HepG2 (cell line): ENCODE results near the gene B4GALT2. TPM values are rescaled to one million over a fixed set of nuclear protein-coding genes. Genes with fewer than 3 reads are reported as not detected.
A peak's percentile ranks its signal among the peaks of the same experiment; 100 is the strongest.

ENCODE experiments used
- ARNTL ChIP-seq: sonication (generic); formaldehyde crosslinking; IDR thresholded peaks from 2 replicates; pipeline ENCODE4 v1.4.0; 2020; ENCODE audit warnings: mild to moderate bottlenecking, missing genetic modification reagents
- CAMTA2 ChIP-seq: sonication (generic); formaldehyde crosslinking; IDR thresholded peaks from 2 replicates; pipeline ENCODE4 v1.4.0; 2020; ENCODE audit warnings: mild to moderate bottlenecking, missing genetic modification reagents, borderline replicate concordance
- CREB3 ChIP-seq: sonication (generic); formaldehyde crosslinking; IDR thresholded peaks from 2 replicates; pipeline ENCODE4 v1.5.0; 2020; ENCODE audit warnings: missing genetic modification reagents
- DNMT3B ChIP-seq: conservative IDR thresholded peaks from 2 replicates; pipeline ENCODE4 v1.6.1; 2016; ENCODE audit warnings: missing biosample characterization, control low read depth
- FOXO4 ChIP-seq: sonication (generic); formaldehyde crosslinking; conservative IDR thresholded peaks from 2 replicates; pipeline ENCODE4 v1.8.1; 2023; ENCODE audit warnings: missing genetic modification reagents
- IKZF4 ChIP-seq: sonication (generic); formaldehyde crosslinking; IDR thresholded peaks from 2 replicates; pipeline ENCODE4 v1.5.1; 2020; ENCODE audit warnings: borderline replicate concordance, mild to moderate bottlenecking, low read depth, missing genetic modification reagents; ENCODE audit errors: not compliant biosample characterization
- IRX3 ChIP-seq: sonication (generic); formaldehyde crosslinking; IDR thresholded peaks from 2 replicates; pipeline ENCODE4 v1.8.1; 2023; ENCODE audit warnings: mild to moderate bottlenecking, low read depth, missing genetic modification reagents, borderline replicate concordance
- KDM5B ChIP-seq: sonication (generic); formaldehyde crosslinking; IDR thresholded peaks from 2 replicates; pipeline ENCODE4 v1.4.0; 2020; ENCODE audit warnings: missing genetic modification reagents, mild to moderate bottlenecking, borderline replicate concordance
- MZF1 ChIP-seq: sonication (generic); formaldehyde crosslinking; IDR thresholded peaks from 2 replicates; pipeline ENCODE4 v1.8.1; 2023; ENCODE audit warnings: mild to moderate bottlenecking, missing genetic modification reagents, borderline replicate concordance
- PPARG ChIP-seq: conservative IDR thresholded peaks from 2 replicates; pipeline ENCODE4 v1.6.1; 2016; ENCODE audit warnings: missing biosample characterization, missing genetic modification reagents
- PRDM15 ChIP-seq: sonication (generic); formaldehyde crosslinking; IDR thresholded peaks from 2 replicates; pipeline ENCODE4 v1.4.0; 2020; ENCODE audit warnings: missing genetic modification reagents
- RNF2 ChIP-seq: fragments of 450-650 bp; conservative IDR thresholded peaks from 2 replicates; pipeline ENCODE4 v1.6.1; 2016; ENCODE audit warnings: low read depth
- SP1 ChIP-seq, 2 experiments: fragments of 450-650 bp in 1 of 2; sonication (generic) in 1 of 2; formaldehyde crosslinking in 1 of 2; IDR thresholded peaks; 2 replicates each; pipeline versions ENCODE4 v1.4.0 to v1.6.1; 2016 to 2020; ENCODE audit warnings: missing genetic modification reagents in 1 of 2
- TEAD2 ChIP-seq: sonication (generic); formaldehyde crosslinking; IDR thresholded peaks from 2 replicates; pipeline ENCODE4 v1.9.0; 2021; ENCODE audit warnings: missing genetic modification reagents
- ZFP82 ChIP-seq: sonication (generic); formaldehyde crosslinking; IDR thresholded peaks from 2 replicates; pipeline ENCODE4 v1.5.1; 2020; ENCODE audit warnings: mild to moderate bottlenecking, missing genetic modification reagents, borderline replicate concordance
- ZKSCAN8 ChIP-seq: IDR thresholded peaks from 2 replicates; pipeline ENCODE4 v1.6.1; 2016; ENCODE audit warnings: borderline replicate concordance, missing genetic modification reagents, missing compliant biosample characterization
- ZMAT3 ChIP-seq: sonication (generic); formaldehyde crosslinking; conservative IDR thresholded peaks from 2 replicates; pipeline ENCODE4 v1.7.0; 2021; ENCODE audit warnings: missing genetic modification reagents
- ZNF160 ChIP-seq: sonication (generic); formaldehyde crosslinking; IDR thresholded peaks from 2 replicates; pipeline ENCODE4 v1.8.0; 2022; ENCODE audit warnings: mild to moderate bottlenecking, inconsistent platforms, missing genetic modification reagents
- ZNF230 ChIP-seq: sonication (generic); formaldehyde crosslinking; IDR thresholded peaks from 2 replicates; pipeline ENCODE4 v1.4.0; 2020; ENCODE audit warnings: mild to moderate bottlenecking, missing genetic modification reagents
- ZNF331 ChIP-seq: sonication (generic); formaldehyde crosslinking; IDR thresholded peaks from 2 replicates; pipeline ENCODE4 v1.4.0; 2020; ENCODE audit warnings: missing genetic modification reagents
- ZNF678 ChIP-seq: sonication (generic); formaldehyde crosslinking; IDR thresholded peaks from 2 replicates; pipeline ENCODE4 v1.4.0; 2020; ENCODE audit warnings: mild to moderate bottlenecking, missing genetic modification reagents
- ZNF776 ChIP-seq: sonication (generic); formaldehyde crosslinking; IDR thresholded peaks from 2 replicates; pipeline ENCODE4 v1.4.0; 2020; ENCODE audit warnings: mild to moderate bottlenecking, missing genetic modification reagents
- ZSCAN29 ChIP-seq: sonication (generic); formaldehyde crosslinking; conservative IDR thresholded peaks from 2 replicates; pipeline ENCODE4 v1.4.0; 2020; ENCODE audit warnings: mild to moderate bottlenecking, missing genetic modification reagents
- polyA plus RNA-seq, 8 experiments: library from polyadenylated mRNA; depleted of rRNA in 3 of 8; stranded (reverse) in 7 of 8; unstranded in 1 of 8; fragments of >200 nt; fragmentation: Illumina TruSeq in 4 of 8; extraction: Trizol in 4 of 8; gene quantifications; 2 replicates each; pipeline versions ENCODE4 v1.2.1 to v1.2.3, GENCODE V29; 2011 to 2016; ENCODE audit warnings: low read depth in 4 of 8, missing spikeins in 1 of 8, mixed read lengths in 1 of 8; ENCODE audit not compliant: insufficient read depth in 1 of 8
- total RNA-seq, 5 experiments: library from RNA; depleted of rRNA; stranded (reverse); fragments of >200 nt; fragmentation: Illumina TruSeq; extraction: Trizol; gene quantifications; 2 replicates each; pipeline ENCODE4 v1.2.3, GENCODE V29; 2016; ENCODE audit warnings: low read depth in 1 of 5

The B4GALT2 gene
- total and polyA plus RNA-seq, 2 of the 13 experiments (the other 11 are each of a cell fraction or from before 2014, with no cell fraction given) = 41.9 to 78.0 TPM

- TF ChIP-seq ZNF776 (CRISPR knock-in tag) (peak; percentile 32; the same call in 1 of the 2 replicates), ZMAT3 (CRISPR knock-in tag) (no peak), DNMT3B (CRISPR knock-in tag) (no peak), ZNF160 (CRISPR knock-in tag) (no peak), ZNF230 (no peak), PRDM15 (CRISPR knock-in tag) (0 out of 2 replicates have a peak, but pooled peaks have one; percentile 2), KDM5B (CRISPR knock-in tag) (peak; percentile 63; the same call in 1 of the 2 replicates), CREB3 (CRISPR knock-in tag) (no peak), PPARG (CRISPR knock-in tag) (peak; percentile 48; the same call in 1 of the 2 replicates), IRX3 (no peak), TEAD2 (CRISPR knock-in tag) (no peak), ZFP82 (no peak), ARNTL (CRISPR knock-in tag) (no peak), IKZF4 (CRISPR knock-in tag) (no peak), CAMTA2 (CRISPR knock-in tag) (0 out of 2 replicates have a peak, but pooled peaks have one; percentile 51), MZF1 (CRISPR knock-in tag) (no peak), ZKSCAN8 (CRISPR knock-in tag) (no peak), RNF2 (no peak), ZNF678 (CRISPR knock-in tag) (no peak), ZSCAN29 (CRISPR knock-in tag) (0 out of 2 replicates have a peak, but pooled peaks have one; percentile 4), FOXO4 (CRISPR knock-in tag) (no peak), ZNF331 (no peak), SP1 (IDR thresholded peaks at IDR 0.05) (no peak), SP1 (CRISPR knock-in tag; IDR thresholded peaks at IDR 0.05) (no peak)
Measured at GRCh38 chr1:43935711-43936427, 43.1 kb upstream of the B4GALT2 start (continued).
